WTC11 (cell line): ENCODE data around the gene ESYT3. TPM values are rescaled to one million over a fixed set of nuclear protein-coding genes. Genes with fewer than 3 reads are reported as not detected.

Experiments
- ATAC-seq: fragments of 200-7000 bp; cut with Tn5 transposase; 2 replicates; pipeline ENCODE4 v1.10.0; 2021; ENCODE audit warnings: mild to moderate bottlenecking, moderate library complexity
- CTCF ChIA-PET: fragments of 300-600 bp; sonication (Branson Sonifier 250); formaldehyde crosslinking; loops from one replicate; lab custom pipeline; 2021; ENCODE audit warnings: antibody characterized with exemption; lab: Charles Lee
- POLR2A ChIA-PET: fragments of 350-600 bp; sonication (Branson Sonifier 250); formaldehyde crosslinking; loops from one replicate; lab custom pipeline; 2021; ENCODE audit warnings: antibody characterized with exemption; lab: Charles Lee
- DNase-seq: peaks from one replicate; pipeline ENCODE4 v3.0.0; 2021; ENCODE audit warnings: low spot score
- H3K27ac Mint-ChIP-seq: 2 replicates; pipeline ENCODE4 v1.8.0; 2021; ENCODE audit warnings: mixed read lengths
- H3K27me3 Mint-ChIP-seq: 2 replicates; pipeline ENCODE4 v1.8.0; 2021; ENCODE audit warnings: low read depth, mild to moderate bottlenecking, moderate library complexity, mixed read lengths
- H3K36me3 Mint-ChIP-seq: 2 replicates; pipeline ENCODE4 v1.8.0; 2021; ENCODE audit warnings: mixed read lengths
- H3K4me1 Mint-ChIP-seq: 2 replicates; pipeline ENCODE4 v1.8.0; 2022; ENCODE audit warnings: mixed read lengths
- H3K4me3 Mint-ChIP-seq: 2 replicates; pipeline ENCODE4 v1.8.0; 2021; ENCODE audit warnings: mild to moderate bottlenecking, moderate library complexity, mixed read lengths
- H3K9me3 Mint-ChIP-seq: 2 replicates; pipeline ENCODE4 v1.8.0; 2021; ENCODE audit warnings: mixed read lengths
- CBFB ChIP-seq: sonication (generic); formaldehyde crosslinking; IDR thresholded peaks from 2 replicates; pipeline ENCODE4 v1.8.1; 2022; ENCODE audit warnings: mild to moderate bottlenecking, low read depth, missing genetic modification reagents
- CREM ChIP-seq: sonication (generic); formaldehyde crosslinking; IDR thresholded peaks from 2 replicates; pipeline ENCODE4 v1.8.1; 2022; ENCODE audit warnings: mild to moderate bottlenecking, missing genetic modification reagents, moderate library complexity
- ELF4 ChIP-seq: sonication (generic); formaldehyde crosslinking; IDR thresholded peaks from 2 replicates; pipeline ENCODE4 v1.8.1; 2022; ENCODE audit warnings: low read depth, mild to moderate bottlenecking, moderate library complexity, missing genetic modification reagents
- ETV6 ChIP-seq: sonication (generic); formaldehyde crosslinking; IDR thresholded peaks from 2 replicates; pipeline ENCODE4 v1.8.1; 2022; ENCODE audit warnings: mild to moderate bottlenecking, missing genetic modification reagents
- GRHL2 ChIP-seq: fragments of 250-450 bp; sonication (Bioruptor Pico); IDR thresholded peaks from 2 replicates; pipeline ENCODE4 v1.8.0; 2022; ENCODE audit warnings: mild to moderate bottlenecking, moderate library complexity; ENCODE audit not compliant: insufficient replicate concordance, severe bottlenecking
- IRF2 ChIP-seq: sonication (generic); formaldehyde crosslinking; IDR thresholded peaks from 2 replicates; pipeline ENCODE4 v1.8.0; 2022; ENCODE audit warnings: low read depth, missing genetic modification reagents, borderline replicate concordance
- JUN ChIP-seq: sonication (generic); formaldehyde crosslinking; IDR thresholded peaks from 2 replicates; pipeline ENCODE4 v1.8.0; 2023; ENCODE audit warnings: mild to moderate bottlenecking, missing genetic modification reagents
- OVOL2 ChIP-seq: fragments of 250-450 bp; sonication (Bioruptor Pico); IDR thresholded peaks from 2 replicates; pipeline ENCODE4 v1.9.0; 2021; ENCODE audit warnings: mild to moderate bottlenecking, borderline replicate concordance
- RELA ChIP-seq: sonication (generic); formaldehyde crosslinking; IDR thresholded peaks from 2 replicates; pipeline ENCODE4 v1.8.1; 2022; ENCODE audit warnings: missing genetic modification reagents, mild to moderate bottlenecking, borderline replicate concordance
- TEAD4 ChIP-seq: sonication (generic); formaldehyde crosslinking; IDR thresholded peaks from 2 replicates; pipeline ENCODE4 v1.8.0; 2022; ENCODE audit warnings: mild to moderate bottlenecking, missing genetic modification reagents
- ZNF219 ChIP-seq: sonication (generic); formaldehyde crosslinking; IDR thresholded peaks from 2 replicates; pipeline ENCODE4 v1.8.0; 2023; ENCODE audit warnings: missing genetic modification reagents, mild to moderate bottlenecking, borderline replicate concordance
- ZNF232 ChIP-seq: sonication (generic); formaldehyde crosslinking; IDR thresholded peaks from 2 replicates; pipeline ENCODE4 v1.8.0; 2022; ENCODE audit warnings: mild to moderate bottlenecking, missing genetic modification reagents
- ZNF317 ChIP-seq: sonication (generic); formaldehyde crosslinking; IDR thresholded peaks from 2 replicates; pipeline ENCODE4 v1.8.1; 2023; ENCODE audit warnings: low read depth, mild to moderate bottlenecking, moderate library complexity, missing genetic modification reagents, borderline replicate concordance
- ZNF423 ChIP-seq: fragments of 250-450 bp; sonication (Bioruptor Pico); IDR thresholded peaks from 2 replicates; pipeline ENCODE4 v2.1.2; 2022; ENCODE audit warnings: mild to moderate bottlenecking, moderate library complexity
- total RNA-seq: library from RNA; stranded (reverse); gene quantifications from 3 replicates; pipeline ENCODE4 v1.2.3, GENCODE V29; 2021
- TF ChIP-seq, protein P1 (sequence below): fragments of 250-450 bp; sonication (Bioruptor Pico); IDR thresholded peaks from 2 replicates; pipeline ENCODE4 v1.9.0; 2021; ENCODE audit warnings: mild to moderate bottlenecking
- TF ChIP-seq, protein P2 (sequence below): sonication (generic); formaldehyde crosslinking; conservative IDR thresholded peaks from 2 replicates; pipeline ENCODE4 v1.8.1; 2023; ENCODE audit warnings: mild to moderate bottlenecking, low read depth, missing genetic modification reagents, moderate library complexity
- TF ChIP-seq, protein P3 (sequence below): sonication (generic); formaldehyde crosslinking; IDR thresholded peaks from 2 replicates; pipeline ENCODE4 v1.8.0; 2022; ENCODE audit warnings: mild to moderate bottlenecking, missing genetic modification reagents
- TF ChIP-seq, protein P4 (sequence below): sonication (generic); formaldehyde crosslinking; IDR thresholded peaks from 2 replicates; pipeline ENCODE4 v1.8.1; 2023; ENCODE audit warnings: mild to moderate bottlenecking, missing genetic modification reagents, moderate library complexity
- TF ChIP-seq, protein P5 (sequence below): sonication (generic); formaldehyde crosslinking; IDR thresholded peaks from 2 replicates; pipeline ENCODE4 v1.8.0; 2023; ENCODE audit warnings: missing genetic modification reagents
- TF ChIP-seq, protein P6 (sequence below): sonication (generic); formaldehyde crosslinking; IDR thresholded peaks from 2 replicates; pipeline ENCODE4 v1.8.1; 2022; ENCODE audit warnings: low read depth, missing genetic modification reagents, borderline replicate concordance
- TF ChIP-seq, protein P7 (sequence below): fragments of 250-450 bp; sonication (Bioruptor Pico); IDR thresholded peaks from 2 replicates; pipeline ENCODE4 v1.9.0; 2021; ENCODE audit warnings: mild to moderate bottlenecking, borderline replicate concordance

The ESYT3 gene
- total RNA-seq, 1 experiment from 2014 or later: 6.4 TPM

DNA sequence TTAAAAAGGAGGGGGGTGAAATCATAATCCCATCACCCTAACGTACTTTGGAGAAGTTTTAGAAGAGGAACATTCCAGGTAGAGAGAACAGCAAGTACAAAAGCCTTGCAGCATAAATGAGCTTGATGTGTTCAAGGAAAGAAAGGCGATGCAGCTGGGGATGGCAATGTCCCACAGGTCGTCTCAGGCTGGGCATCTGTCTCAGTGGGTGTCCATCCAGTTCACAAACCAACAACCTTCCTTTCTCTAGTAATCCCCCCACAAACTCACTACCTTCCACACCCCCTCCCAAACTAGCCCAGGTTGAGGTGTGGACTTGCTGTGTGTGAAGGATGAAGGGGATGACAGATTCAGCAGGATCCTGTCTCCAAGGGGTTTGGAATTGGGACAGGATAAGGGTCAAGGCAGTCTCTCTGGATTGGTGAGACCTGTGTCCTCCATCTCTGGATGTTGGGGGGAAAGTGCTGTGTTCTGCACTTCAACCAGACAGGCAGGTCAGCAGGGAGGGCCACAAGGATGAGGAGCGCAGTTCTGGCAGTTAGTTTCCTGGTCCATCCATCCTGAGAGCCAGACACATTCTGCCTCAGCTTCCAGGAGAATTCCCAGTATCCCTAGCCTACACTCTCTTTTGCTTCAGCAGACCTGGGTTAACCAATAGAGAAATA lies 1.7 kb upstream of the ESYT3 start:
- ATAC-seq (no peak), DNase-seq (no peak)
- ChIA-PET CTCF (no interaction called here), POLR2A (no interaction called here)
- Mint-ChIP-seq H3K4me1 (peaks cover 9% of the 10 kb centered on the region; the same call in 1 of the 2 replicates), H3K9me3 (no peaks in the 10 kb centered on the region; the same call in 1 of the 2 replicates), H3K4me3 (peak overlapping the region; percentile 71), H3K27ac (no peak overlapping the region), H3K36me3 (peaks cover 2% of the 10 kb centered on the region; the same call in 1 of the 2 replicates), H3K27me3 (peaks cover 74% of the 10 kb centered on the region)
- TF ChIP-seq, protein P1, sequence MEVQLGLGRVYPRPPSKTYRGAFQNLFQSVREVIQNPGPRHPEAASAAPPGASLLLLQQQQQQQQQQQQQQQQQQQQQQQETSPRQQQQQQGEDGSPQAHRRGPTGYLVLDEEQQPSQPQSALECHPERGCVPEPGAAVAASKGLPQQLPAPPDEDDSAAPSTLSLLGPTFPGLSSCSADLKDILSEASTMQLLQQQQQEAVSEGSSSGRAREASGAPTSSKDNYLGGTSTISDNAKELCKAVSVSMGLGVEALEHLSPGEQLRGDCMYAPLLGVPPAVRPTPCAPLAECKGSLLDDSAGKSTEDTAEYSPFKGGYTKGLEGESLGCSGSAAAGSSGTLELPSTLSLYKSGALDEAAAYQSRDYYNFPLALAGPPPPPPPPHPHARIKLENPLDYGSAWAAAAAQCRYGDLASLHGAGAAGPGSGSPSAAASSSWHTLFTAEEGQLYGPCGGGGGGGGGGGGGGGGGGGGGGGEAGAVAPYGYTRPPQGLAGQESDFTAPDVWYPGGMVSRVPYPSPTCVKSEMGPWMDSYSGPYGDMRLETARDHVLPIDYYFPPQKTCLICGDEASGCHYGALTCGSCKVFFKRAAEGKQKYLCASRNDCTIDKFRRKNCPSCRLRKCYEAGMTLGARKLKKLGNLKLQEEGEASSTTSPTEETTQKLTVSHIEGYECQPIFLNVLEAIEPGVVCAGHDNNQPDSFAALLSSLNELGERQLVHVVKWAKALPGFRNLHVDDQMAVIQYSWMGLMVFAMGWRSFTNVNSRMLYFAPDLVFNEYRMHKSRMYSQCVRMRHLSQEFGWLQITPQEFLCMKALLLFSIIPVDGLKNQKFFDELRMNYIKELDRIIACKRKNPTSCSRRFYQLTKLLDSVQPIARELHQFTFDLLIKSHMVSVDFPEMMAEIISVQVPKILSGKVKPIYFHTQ (CRISPR knock-in tag): no peak
- TF ChIP-seq ELF4 (CRISPR knock-in tag) (no peak), ETV6 (CRISPR knock-in tag) (no peak), ZNF317 (CRISPR knock-in tag) (no peak), ZNF219 (CRISPR knock-in tag) (no peak), OVOL2 (CRISPR knock-in tag) (no peak), CREM (CRISPR knock-in tag) (no peak), ZNF423 (CRISPR knock-in tag) (no peak), RELA (CRISPR knock-in tag) (no peak), GRHL2 (CRISPR knock-in tag) (no peak), JUN (CRISPR knock-in tag) (no peak), IRF2 (CRISPR knock-in tag) (no peak), ZNF232 (CRISPR knock-in tag) (no peak), TEAD4 (CRISPR knock-in tag) (no peak)
- TF ChIP-seq, protein P2, sequence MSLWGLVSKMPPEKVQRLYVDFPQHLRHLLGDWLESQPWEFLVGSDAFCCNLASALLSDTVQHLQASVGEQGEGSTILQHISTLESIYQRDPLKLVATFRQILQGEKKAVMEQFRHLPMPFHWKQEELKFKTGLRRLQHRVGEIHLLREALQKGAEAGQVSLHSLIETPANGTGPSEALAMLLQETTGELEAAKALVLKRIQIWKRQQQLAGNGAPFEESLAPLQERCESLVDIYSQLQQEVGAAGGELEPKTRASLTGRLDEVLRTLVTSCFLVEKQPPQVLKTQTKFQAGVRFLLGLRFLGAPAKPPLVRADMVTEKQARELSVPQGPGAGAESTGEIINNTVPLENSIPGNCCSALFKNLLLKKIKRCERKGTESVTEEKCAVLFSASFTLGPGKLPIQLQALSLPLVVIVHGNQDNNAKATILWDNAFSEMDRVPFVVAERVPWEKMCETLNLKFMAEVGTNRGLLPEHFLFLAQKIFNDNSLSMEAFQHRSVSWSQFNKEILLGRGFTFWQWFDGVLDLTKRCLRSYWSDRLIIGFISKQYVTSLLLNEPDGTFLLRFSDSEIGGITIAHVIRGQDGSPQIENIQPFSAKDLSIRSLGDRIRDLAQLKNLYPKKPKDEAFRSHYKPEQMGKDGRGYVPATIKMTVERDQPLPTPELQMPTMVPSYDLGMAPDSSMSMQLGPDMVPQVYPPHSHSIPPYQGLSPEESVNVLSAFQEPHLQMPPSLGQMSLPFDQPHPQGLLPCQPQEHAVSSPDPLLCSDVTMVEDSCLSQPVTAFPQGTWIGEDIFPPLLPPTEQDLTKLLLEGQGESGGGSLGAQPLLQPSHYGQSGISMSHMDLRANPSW (CRISPR knock-in tag): no peak
- TF ChIP-seq, protein P3, sequence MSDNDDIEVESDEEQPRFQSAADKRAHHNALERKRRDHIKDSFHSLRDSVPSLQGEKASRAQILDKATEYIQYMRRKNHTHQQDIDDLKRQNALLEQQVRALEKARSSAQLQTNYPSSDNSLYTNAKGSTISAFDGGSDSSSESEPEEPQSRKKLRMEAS (CRISPR knock-in tag): no peak
- TF ChIP-seq, protein P4, sequence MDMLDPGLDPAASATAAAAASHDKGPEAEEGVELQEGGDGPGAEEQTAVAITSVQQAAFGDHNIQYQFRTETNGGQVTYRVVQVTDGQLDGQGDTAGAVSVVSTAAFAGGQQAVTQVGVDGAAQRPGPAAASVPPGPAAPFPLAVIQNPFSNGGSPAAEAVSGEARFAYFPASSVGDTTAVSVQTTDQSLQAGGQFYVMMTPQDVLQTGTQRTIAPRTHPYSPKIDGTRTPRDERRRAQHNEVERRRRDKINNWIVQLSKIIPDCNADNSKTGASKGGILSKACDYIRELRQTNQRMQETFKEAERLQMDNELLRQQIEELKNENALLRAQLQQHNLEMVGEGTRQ (CRISPR knock-in tag): no peak

DNA sequence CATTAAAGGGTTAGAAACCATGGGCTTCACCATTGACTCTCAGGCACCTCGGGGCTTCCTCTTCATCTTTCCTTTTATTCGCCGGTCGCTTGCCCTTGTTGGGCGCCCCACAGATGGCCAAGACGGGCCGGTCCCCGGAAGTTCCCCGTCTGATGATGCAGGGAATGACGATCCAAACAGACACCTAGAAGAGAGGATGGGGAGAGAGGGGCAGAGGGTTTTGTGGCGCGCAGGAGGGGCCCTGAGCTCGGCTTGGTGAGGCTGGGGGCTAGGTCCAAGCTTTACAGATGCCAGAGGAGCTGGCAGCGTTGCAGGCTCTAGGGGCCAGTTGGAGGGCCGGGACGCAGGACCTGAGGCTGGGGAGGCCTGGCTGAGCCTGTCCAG lies 532 bp upstream of the ESYT3 start:
- Mint-ChIP-seq H3K9me3 (no peaks in the 10 kb centered on the region; the same call in 1 of the 2 replicates), H3K4me3 (peak overlapping the region; percentile 71), H3K27ac (no peak overlapping the region), H3K36me3 (peaks cover 2% of the 10 kb centered on the region; the same call in 1 of the 2 replicates), H3K27me3 (peaks cover 75% of the 10 kb centered on the region), H3K4me1 (peaks cover 9% of the 10 kb centered on the region)
- CTCF ChIA-PET: interaction anchor here (0.7 to 2.6 kb wide), 14 partner anchors 9 to 527 kb away, joined by 3 to 37 read pairs (median 7); partner anchors contain the start of genes CEP70 and DZIP1L
- no peak for ATAC-seq
- POLR2A ChIA-PET: interaction anchor here (0.9 to 1.7 kb wide), 3 partner anchors 86 to 247 kb away, joined by 3 to 4 read pairs (median 4); partner anchors contain the start of genes ARMC8 and MRAS
- no peak for DNase-seq
- TF ChIP-seq, protein P5, sequence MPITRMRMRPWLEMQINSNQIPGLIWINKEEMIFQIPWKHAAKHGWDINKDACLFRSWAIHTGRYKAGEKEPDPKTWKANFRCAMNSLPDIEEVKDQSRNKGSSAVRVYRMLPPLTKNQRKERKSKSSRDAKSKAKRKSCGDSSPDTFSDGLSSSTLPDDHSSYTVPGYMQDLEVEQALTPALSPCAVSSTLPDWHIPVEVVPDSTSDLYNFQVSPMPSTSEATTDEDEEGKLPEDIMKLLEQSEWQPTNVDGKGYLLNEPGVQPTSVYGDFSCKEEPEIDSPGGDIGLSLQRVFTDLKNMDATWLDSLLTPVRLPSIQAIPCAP: no peak
- TF ChIP-seq CBFB (CRISPR knock-in tag): no peak
- TF ChIP-seq, protein P6, sequence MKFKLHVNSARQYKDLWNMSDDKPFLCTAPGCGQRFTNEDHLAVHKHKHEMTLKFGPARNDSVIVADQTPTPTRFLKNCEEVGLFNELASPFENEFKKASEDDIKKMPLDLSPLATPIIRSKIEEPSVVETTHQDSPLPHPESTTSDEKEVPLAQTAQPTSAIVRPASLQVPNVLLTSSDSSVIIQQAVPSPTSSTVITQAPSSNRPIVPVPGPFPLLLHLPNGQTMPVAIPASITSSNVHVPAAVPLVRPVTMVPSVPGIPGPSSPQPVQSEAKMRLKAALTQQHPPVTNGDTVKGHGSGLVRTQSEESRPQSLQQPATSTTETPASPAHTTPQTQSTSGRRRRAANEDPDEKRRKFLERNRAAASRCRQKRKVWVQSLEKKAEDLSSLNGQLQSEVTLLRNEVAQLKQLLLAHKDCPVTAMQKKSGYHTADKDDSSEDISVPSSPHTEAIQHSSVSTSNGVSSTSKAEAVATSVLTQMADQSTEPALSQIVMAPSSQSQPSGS: no peak
- TF ChIP-seq, protein P7, sequence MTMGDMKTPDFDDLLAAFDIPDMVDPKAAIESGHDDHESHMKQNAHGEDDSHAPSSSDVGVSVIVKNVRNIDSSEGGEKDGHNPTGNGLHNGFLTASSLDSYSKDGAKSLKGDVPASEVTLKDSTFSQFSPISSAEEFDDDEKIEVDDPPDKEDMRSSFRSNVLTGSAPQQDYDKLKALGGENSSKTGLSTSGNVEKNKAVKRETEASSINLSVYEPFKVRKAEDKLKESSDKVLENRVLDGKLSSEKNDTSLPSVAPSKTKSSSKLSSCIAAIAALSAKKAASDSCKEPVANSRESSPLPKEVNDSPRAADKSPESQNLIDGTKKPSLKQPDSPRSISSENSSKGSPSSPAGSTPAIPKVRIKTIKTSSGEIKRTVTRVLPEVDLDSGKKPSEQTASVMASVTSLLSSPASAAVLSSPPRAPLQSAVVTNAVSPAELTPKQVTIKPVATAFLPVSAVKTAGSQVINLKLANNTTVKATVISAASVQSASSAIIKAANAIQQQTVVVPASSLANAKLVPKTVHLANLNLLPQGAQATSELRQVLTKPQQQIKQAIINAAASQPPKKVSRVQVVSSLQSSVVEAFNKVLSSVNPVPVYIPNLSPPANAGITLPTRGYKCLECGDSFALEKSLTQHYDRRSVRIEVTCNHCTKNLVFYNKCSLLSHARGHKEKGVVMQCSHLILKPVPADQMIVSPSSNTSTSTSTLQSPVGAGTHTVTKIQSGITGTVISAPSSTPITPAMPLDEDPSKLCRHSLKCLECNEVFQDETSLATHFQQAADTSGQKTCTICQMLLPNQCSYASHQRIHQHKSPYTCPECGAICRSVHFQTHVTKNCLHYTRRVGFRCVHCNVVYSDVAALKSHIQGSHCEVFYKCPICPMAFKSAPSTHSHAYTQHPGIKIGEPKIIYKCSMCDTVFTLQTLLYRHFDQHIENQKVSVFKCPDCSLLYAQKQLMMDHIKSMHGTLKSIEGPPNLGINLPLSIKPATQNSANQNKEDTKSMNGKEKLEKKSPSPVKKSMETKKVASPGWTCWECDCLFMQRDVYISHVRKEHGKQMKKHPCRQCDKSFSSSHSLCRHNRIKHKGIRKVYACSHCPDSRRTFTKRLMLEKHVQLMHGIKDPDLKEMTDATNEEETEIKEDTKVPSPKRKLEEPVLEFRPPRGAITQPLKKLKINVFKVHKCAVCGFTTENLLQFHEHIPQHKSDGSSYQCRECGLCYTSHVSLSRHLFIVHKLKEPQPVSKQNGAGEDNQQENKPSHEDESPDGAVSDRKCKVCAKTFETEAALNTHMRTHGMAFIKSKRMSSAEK (CRISPR knock-in tag): no peak
